ENCODE results near the gene CD93.

Gene CD93

DNA sequence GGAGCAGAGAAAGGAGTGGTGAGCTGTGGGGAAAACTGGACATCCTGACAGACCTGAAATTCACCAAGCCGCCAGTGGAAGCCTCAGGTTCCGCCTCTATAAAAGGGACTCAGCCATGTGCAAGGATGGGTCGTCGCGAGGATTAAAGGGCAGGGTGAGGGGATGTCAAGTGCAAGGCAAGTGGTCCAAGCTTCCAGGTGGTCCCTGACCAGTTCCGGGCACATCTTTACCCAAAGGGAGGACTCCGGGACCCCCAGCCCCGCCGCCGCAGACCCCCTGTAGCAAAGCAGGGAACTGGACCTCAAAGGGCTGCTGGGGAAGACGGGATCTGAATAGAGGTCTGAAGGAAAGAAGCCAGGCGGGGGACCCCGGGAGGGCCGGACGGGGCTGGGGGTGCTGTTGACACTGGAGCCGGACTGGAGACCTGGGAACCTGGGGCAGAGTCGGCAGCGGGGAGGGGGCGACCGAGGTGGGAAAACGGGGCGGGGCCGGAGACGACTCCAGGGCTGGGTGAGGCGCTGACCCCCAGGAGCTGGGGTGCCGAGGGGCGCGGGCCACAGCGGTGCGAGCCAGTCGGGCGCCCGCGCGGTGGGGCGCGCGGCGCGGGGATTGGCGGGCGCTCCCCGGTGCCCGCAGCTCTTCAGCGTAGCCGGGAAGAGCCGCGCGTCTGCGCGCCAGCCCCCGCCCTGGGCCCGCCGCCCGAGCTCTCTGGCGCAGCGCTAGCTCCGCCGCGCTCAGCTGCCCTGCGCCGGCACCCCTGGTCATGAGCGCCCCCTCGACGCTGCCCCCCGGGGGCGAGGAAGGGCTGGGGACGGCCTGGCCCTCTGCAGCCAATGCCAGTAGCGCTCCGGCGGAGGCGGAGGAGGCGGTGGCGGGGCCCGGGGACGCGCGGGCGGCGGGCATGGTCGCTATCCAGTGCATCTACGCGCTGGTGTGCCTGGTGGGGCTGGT, 51.1 kb downstream of the CD93 start, which contains the start of gene SSTR4:
TSS of gene SSTR4 (plus strand) at position 592 of the 951 bp plus-strand sequence. CDS start at position 764, 172 bp downstream.
- no peak for DNase-seq (ENCODE audit: low read depth in 2 of 2)

DNA sequence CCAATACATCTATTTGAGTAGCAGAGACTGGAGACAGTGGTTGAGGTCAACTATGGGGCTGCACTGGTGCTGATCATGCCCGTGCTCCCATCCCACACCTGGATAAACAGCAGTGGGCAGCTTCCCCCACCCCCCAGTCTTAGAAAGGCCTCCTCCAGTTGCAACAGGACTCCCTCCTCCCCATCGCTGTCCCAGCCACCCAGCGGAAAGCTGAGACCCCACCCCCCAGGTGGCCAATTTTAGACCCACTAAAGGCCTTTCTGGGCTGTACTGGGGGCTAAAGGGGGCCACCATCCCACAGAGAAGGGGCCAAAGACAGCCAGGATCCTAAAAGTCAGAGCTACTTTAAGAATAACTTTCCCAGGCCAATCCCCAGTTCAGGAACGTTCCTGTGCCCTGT, 52.2 kb downstream of the CD93 start:
- no peak for DNase-seq (ENCODE audit: low read depth in 2 of 2)

DNA sequence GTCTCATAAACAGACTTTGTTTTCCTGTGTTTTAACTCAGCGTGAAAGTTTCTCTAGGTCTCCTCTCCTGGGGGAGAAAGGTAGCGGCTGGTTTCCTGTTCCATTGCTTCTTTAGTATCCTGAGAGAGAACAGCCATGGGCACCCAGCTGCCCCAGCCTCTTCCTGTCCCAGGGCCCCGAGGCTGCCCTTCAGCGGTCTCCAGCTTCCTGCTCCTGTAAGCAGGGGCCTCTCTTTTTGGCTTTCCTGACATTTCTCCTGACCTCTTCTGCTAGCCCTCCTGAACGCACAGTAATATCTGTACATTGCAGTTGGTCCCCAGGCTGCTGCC, 53.4 kb downstream of the CD93 start:
- no peak for DNase-seq (ENCODE audit: low read depth in 2 of 2)

DNA sequence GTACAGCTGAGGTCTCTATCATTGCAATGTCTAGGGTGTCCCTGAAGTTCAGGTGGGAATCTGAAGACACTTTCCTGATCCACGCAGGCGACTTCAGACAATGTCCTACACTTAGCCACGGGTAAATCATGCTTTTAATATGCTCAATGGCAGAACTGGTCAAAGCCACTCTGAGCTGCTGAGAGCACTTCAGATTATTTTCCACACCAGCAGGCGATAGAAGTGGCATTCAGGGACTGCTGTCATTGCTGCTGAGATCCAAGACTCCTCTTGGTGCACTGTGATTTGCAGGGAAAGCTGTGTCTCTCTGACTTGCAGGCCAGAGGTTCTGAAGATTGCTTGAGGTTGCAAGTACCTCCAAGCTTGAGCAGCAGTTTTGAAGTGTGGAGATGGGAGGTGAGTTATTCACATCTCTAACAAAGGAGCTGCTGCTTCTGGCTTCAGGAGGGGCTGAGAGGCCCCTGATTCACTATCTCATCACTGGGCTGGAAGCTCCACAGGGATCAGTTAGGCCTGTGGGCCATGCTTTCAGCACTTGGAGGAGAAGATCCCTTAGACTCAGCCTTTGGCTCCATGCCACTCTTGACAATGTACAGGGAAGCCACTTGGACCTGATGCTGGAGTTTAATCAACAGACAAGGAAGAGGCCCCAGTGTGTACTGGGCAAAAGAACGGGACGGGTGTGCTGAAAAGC, 53.9 kb downstream of the CD93 start:
- DNase-seq (ENCODE audit: low read depth in 2 of 2) = no peak

DNA sequence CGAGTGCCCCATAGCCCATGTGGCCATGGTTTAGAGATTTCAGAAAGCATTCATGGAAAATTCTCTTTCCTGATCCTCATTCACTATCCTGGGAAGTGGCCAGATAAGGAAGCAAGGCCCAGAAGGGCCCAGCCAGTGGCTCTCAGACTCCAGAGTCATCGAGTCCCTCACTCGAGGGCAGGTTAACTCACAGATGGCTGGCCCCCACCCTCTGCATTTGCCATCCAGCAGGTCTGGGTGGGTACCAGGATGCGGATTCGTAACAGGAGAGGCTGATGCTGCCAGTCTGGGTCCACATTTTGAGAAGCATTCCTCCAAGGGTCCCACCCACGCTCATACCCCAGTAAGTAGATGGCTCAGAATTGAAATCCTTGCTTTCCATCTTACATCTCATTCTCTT, 54.8 kb downstream of the CD93 start:
- no peak for DNase-seq (ENCODE audit: low read depth in 2 of 2)

All from stimulated activated CD8-positive, alpha-beta memory T cell treated with anti-CD3 and anti-CD28 coated beads, Interleukin-2, amount 100 ng/mL, for 1 hour (primary cell).